Liver (tissue), 9 donors: ENCODE data around the gene BMP7. TPM values are rescaled to one million over a fixed set of nuclear protein-coding genes. Genes with fewer than 3 reads are reported as not detected.

ENCODE experiments used
- DNase-seq: peaks from one replicate; pipeline ENCODE4 v3.0.0-alpha.2; 2017; ENCODE audit warnings: low spot score
- H3K27ac ChIP-seq, 2 donors: one replicate each; pipeline ENCODE4 v1.7.0; 2013; ENCODE audit warnings: inconsistent platforms in 2 of 2, low read length in 2 of 2, control low read depth in 1 of 2, low read depth in 1 of 2, mild to moderate bottlenecking in 1 of 2
- H3K27me3 ChIP-seq, 4 donors: one replicate each; pipeline versions ENCODE4 v1.6.1 to v1.7.0; 2013; ENCODE audit warnings: low read length in 3 of 4, inconsistent platforms in 1 of 4, mild to moderate bottlenecking in 1 of 4, moderate library complexity in 1 of 4; ENCODE audit not compliant: control insufficient read depth in 4 of 4, insufficient read depth in 4 of 4
- H3K36me3 ChIP-seq, 4 donors: one replicate each; pipeline versions ENCODE4 v1.6.1 to v1.7.0; 2013; ENCODE audit warnings: low read length in 3 of 4, mild to moderate bottlenecking in 3 of 4, low read depth in 1 of 4, moderate library complexity in 1 of 4; ENCODE audit not compliant: control insufficient read depth in 4 of 4, insufficient read depth in 3 of 4
- H3K4me1 ChIP-seq, 4 donors: one replicate each; pipeline versions ENCODE4 v1.6.1 to v1.7.0; 2013; ENCODE audit warnings: low read length in 3 of 4, mild to moderate bottlenecking in 3 of 4, moderate library complexity in 1 of 4; ENCODE audit not compliant: control insufficient read depth in 4 of 4, insufficient read depth in 4 of 4
- H3K4me3 ChIP-seq, 3 donors: one replicate each; pipeline versions ENCODE4 v1.6.1 to v1.7.0; 2013; ENCODE audit warnings: low read length in 3 of 3, control low read depth in 1 of 3, low read depth in 1 of 3, mild to moderate bottlenecking in 1 of 3
- H3K9ac ChIP-seq, 2 donors: one replicate each; pipeline ENCODE4 v1.7.0; 2013; ENCODE audit warnings: low read length in 2 of 2, mild to moderate bottlenecking in 2 of 2, moderate library complexity in 2 of 2, control low read depth in 1 of 2, low read depth in 1 of 2
- H3K9me3 ChIP-seq, 4 donors: one replicate each; pipeline versions ENCODE4 v1.6.1 to v1.7.0; 2013; ENCODE audit warnings: low read length in 3 of 4; ENCODE audit not compliant: control insufficient read depth in 4 of 4
- EGR1 ChIP-seq, 2 donors: IDR thresholded peaks; 2 replicates each; pipeline ENCODE4 v1.6.1; 2016 to 2018; ENCODE audit warnings: antibody characterized with exemption in 2 of 2, low read depth in 2 of 2
- FOXA1 ChIP-seq: IDR thresholded peaks from 2 replicates; pipeline ENCODE4 v1.6.1; 2016; ENCODE audit warnings: antibody characterized with exemption
- FOXA2 ChIP-seq: IDR thresholded peaks from 2 replicates; pipeline ENCODE4 v1.6.1; 2016; ENCODE audit warnings: antibody characterized with exemption
- GABPA ChIP-seq, 2 donors: IDR thresholded peaks in 1 of 2; conservative IDR thresholded peaks in 1 of 2; 2 replicates each; pipeline ENCODE4 v1.6.1; 2016; ENCODE audit warnings: antibody characterized with exemption in 2 of 2, mild to moderate bottlenecking in 1 of 2, moderate library complexity in 1 of 2
- HNF4A ChIP-seq, 2 donors: conservative IDR thresholded peaks; 2 replicates each; pipeline ENCODE4 v1.6.1; 2016; ENCODE audit warnings: antibody characterized with exemption in 2 of 2, mild to moderate bottlenecking in 2 of 2
- HNF4G ChIP-seq: IDR thresholded peaks from 2 replicates; pipeline ENCODE4 v1.6.1; 2016; ENCODE audit warnings: antibody characterized with exemption
- JUND ChIP-seq, 2 donors: IDR thresholded peaks; 2 replicates each; pipeline ENCODE4 v1.6.1; 2016; ENCODE audit warnings: antibody characterized with exemption in 2 of 2
- NR2F2 ChIP-seq: IDR thresholded peaks from 2 replicates; pipeline ENCODE4 v1.6.1; 2016; ENCODE audit warnings: antibody characterized with exemption
- RAD21 ChIP-seq, 2 donors: IDR thresholded peaks; 2 replicates each; pipeline ENCODE4 v1.6.1; 2016; ENCODE audit warnings: antibody characterized with exemption in 2 of 2, mild to moderate bottlenecking in 2 of 2
- RXRA ChIP-seq, 2 donors: IDR thresholded peaks; 2 replicates each; pipeline ENCODE4 v1.6.1; 2017 to 2018; ENCODE audit warnings: antibody characterized with exemption in 2 of 2, mild to moderate bottlenecking in 1 of 2
- SP1 ChIP-seq: IDR thresholded peaks from 2 replicates; pipeline ENCODE4 v1.6.1; 2018; ENCODE audit warnings: antibody characterized with exemption, mild to moderate bottlenecking
- TAF1 ChIP-seq: conservative IDR thresholded peaks from 2 replicates; pipeline ENCODE4 v1.6.1; 2016; ENCODE audit warnings: antibody characterized with exemption, mild to moderate bottlenecking
- YY1 ChIP-seq: IDR thresholded peaks from 2 replicates; pipeline ENCODE4 v1.6.1; 2016; ENCODE audit warnings: antibody characterized with exemption, mild to moderate bottlenecking
- WGBS: extraction: QIAGEN DNeasy Blood & Tissue Kit; methylation state at CpG from one replicate; pipeline ENCODE4 v1.1.7; 2013; 5-methylcytosine and 5-hydroxymethylcytosine counted together
- polyA plus RNA-seq, 2 donors: library from polyadenylated mRNA; stranded (reverse) in 1 of 2; unstranded in 1 of 2; fragments of 200-250 nt in 1 of 2; fragments of >200 nt in 1 of 2; fragmentation: Nextera tagmentation in 1 of 2; extraction: Ambion mirVana in 1 of 2; gene quantifications; one replicate each; pipeline versions ENCODE4 v1.2.1 to v1.2.3, GENCODE V29; 2013 to 2015
- total RNA-seq, 2 donors: library from RNA; depleted of rRNA; stranded (reverse); fragments of >200 nt; gene quantifications; one replicate each; pipeline ENCODE4 v1.2.3, GENCODE V29; 2014
- TF ChIP-seq, protein P1 (sequence below): IDR thresholded peaks from 2 replicates; pipeline ENCODE4 v1.6.1; 2016; ENCODE audit warnings: antibody characterized with exemption
- TF ChIP-seq, protein P2 (sequence below): fragments of 150-350 bp; IDR thresholded peaks from 2 replicates; pipeline ENCODE4 v1.5.1; 2017; ENCODE audit warnings: improper control_type of control experiment, low read depth, low read length; ENCODE audit not compliant: missing input control
- TF ChIP-seq, protein P3 (sequence below): IDR thresholded peaks from 2 replicates; pipeline ENCODE4 v1.6.1; 2016; ENCODE audit warnings: antibody characterized with exemption, mild to moderate bottlenecking
- TF ChIP-seq, protein P4 (sequence below): IDR thresholded peaks from 2 replicates; pipeline ENCODE4 v1.6.1; 2016; ENCODE audit warnings: antibody characterized with exemption
- donor health status: healthy.
- donor health status: healthy.
- donor health status: healthy.
- donor health status: healthy.
- donor health status: healthy.

BMP7 gene
- total and polyA plus RNA-seq, 4 donors = not detected

DNA sequence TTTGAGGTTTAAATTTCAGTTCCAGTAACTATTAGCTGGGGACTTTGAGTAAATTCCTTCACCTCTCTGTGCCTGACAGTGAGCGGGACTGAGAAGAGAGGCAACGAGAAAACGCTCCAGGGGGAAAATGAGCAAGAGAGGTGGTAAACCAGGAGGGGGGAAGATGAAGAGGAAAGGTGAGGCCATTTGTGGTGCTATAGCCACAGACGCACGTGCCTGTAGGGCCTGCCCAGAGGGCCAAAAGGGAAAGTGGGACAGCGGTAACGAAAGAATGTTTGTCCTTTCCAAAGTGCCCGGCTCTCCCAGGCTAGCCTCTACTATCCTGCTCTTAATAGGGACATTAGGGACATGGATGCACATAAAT lies 99.2 kb downstream of the BMP7 start:
- Histone ChIP-seq H3K36me3 (no peaks in the 10 kb centered on the region), H3K9ac (no peak overlapping the region), H3K4me1 (no peaks in the 10 kb centered on the region), H3K9me3 (no peaks in the 10 kb centered on the region), H3K27me3 (no peaks in the 10 kb centered on the region), H3K27ac (no peak overlapping the region), H3K4me3 (no peak overlapping the region)
- DNase-seq = no peak
- TF ChIP-seq, protein P1, sequence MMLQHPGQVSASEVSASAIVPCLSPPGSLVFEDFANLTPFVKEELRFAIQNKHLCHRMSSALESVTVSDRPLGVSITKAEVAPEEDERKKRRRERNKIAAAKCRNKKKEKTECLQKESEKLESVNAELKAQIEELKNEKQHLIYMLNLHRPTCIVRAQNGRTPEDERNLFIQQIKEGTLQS = no peak
- TF ChIP-seq FOXA1 = no peak
- no peak for TF ChIP-seq FOXA2
- no peak for TF ChIP-seq HNF4G
- no peak for TF ChIP-seq SP1
- TF ChIP-seq HNF4A (conservative IDR thresholded peaks at IDR 0.05) = no peak
- TF ChIP-seq NR2F2 = no peak
- no peak for TF ChIP-seq GABPA (IDR thresholded peaks at IDR 0.05 in 1 of 2, conservative IDR thresholded peaks at IDR 0.05 in 1 of 2)
- no peak for TF ChIP-seq JUND (IDR thresholded peaks at IDR 0.05)
- TF ChIP-seq EGR1 (IDR thresholded peaks at IDR 0.05; ENCODE audit: low read depth in 2 of 2) = no peak
- no peak for TF ChIP-seq RXRA (IDR thresholded peaks at IDR 0.05)
- TF ChIP-seq, protein P2, sequence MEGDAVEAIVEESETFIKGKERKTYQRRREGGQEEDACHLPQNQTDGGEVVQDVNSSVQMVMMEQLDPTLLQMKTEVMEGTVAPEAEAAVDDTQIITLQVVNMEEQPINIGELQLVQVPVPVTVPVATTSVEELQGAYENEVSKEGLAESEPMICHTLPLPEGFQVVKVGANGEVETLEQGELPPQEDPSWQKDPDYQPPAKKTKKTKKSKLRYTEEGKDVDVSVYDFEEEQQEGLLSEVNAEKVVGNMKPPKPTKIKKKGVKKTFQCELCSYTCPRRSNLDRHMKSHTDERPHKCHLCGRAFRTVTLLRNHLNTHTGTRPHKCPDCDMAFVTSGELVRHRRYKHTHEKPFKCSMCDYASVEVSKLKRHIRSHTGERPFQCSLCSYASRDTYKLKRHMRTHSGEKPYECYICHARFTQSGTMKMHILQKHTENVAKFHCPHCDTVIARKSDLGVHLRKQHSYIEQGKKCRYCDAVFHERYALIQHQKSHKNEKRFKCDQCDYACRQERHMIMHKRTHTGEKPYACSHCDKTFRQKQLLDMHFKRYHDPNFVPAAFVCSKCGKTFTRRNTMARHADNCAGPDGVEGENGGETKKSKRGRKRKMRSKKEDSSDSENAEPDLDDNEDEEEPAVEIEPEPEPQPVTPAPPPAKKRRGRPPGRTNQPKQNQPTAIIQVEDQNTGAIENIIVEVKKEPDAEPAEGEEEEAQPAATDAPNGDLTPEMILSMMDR = no peak
- TF ChIP-seq, protein P3, sequence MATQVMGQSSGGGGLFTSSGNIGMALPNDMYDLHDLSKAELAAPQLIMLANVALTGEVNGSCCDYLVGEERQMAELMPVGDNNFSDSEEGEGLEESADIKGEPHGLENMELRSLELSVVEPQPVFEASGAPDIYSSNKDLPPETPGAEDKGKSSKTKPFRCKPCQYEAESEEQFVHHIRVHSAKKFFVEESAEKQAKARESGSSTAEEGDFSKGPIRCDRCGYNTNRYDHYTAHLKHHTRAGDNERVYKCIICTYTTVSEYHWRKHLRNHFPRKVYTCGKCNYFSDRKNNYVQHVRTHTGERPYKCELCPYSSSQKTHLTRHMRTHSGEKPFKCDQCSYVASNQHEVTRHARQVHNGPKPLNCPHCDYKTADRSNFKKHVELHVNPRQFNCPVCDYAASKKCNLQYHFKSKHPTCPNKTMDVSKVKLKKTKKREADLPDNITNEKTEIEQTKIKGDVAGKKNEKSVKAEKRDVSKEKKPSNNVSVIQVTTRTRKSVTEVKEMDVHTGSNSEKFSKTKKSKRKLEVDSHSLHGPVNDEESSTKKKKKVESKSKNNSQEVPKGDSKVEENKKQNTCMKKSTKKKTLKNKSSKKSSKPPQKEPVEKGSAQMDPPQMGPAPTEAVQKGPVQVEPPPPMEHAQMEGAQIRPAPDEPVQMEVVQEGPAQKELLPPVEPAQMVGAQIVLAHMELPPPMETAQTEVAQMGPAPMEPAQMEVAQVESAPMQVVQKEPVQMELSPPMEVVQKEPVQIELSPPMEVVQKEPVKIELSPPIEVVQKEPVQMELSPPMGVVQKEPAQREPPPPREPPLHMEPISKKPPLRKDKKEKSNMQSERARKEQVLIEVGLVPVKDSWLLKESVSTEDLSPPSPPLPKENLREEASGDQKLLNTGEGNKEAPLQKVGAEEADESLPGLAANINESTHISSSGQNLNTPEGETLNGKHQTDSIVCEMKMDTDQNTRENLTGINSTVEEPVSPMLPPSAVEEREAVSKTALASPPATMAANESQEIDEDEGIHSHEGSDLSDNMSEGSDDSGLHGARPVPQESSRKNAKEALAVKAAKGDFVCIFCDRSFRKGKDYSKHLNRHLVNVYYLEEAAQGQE = no peak
- TF ChIP-seq YY1 = no peak
- 93% methylated on average over 8 of the region's 8 CpGs for WGBS

DNA sequence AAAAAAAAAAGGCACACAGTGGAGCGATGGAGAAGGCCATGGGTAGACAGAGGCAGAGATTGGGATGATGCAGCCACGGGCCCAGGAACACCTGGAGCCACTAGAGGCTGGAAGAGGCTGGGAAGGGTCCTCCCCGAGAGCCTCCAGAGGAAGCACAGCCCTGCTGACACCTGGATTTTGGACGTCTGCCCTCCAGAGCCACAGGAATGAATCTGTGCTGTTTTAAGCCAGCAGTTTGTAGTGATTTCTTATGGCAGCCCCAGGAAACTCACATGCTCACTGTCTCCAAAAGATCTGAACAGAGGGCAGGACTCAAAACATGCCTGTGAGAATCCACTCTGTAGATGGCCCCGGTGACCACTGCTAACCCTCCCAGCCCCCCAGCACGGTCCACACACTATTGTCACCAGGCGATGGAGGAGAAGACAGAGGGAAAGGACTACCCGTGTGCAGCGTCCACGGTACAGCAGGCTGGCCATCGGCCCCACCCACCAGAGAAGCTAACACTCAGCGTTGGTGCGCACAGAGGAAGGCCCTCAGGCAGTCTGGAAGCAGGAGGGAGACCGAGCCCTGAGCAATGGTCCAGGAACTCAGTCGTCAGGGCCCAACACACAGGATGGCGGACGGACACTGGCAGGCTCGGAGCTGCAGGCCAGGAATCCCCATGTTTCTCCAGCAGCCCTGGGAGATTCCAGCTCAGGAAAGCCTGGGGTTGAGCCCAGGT lies 99.7 kb downstream of the BMP7 start:
- no peaks in the 10 kb centered on the region for H3K27me3 ChIP-seq
- H3K9ac ChIP-seq = no peak overlapping the region
- no peaks in the 10 kb centered on the region for H3K9me3 ChIP-seq
- H3K4me1 ChIP-seq = no peaks in the 10 kb centered on the region
- DNase-seq = no peak
- no peaks in the 10 kb centered on the region for H3K36me3 ChIP-seq
- no peak for TF ChIP-seq EGR1 (IDR thresholded peaks at IDR 0.05; ENCODE audit: low read depth in 2 of 2)
- TF ChIP-seq RAD21 (IDR thresholded peaks at IDR 0.05) = no peak
- TF ChIP-seq RXRA (IDR thresholded peaks at IDR 0.05) = no peak
- TF ChIP-seq, protein P4, sequence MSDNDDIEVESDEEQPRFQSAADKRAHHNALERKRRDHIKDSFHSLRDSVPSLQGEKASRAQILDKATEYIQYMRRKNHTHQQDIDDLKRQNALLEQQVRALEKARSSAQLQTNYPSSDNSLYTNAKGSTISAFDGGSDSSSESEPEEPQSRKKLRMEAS = no peak
- TF ChIP-seq HNF4G = no peak
- no peak for TF ChIP-seq TAF1
- TF ChIP-seq SP1 = no peak
- TF ChIP-seq, protein P3 = no peak
- no peak for TF ChIP-seq JUND (IDR thresholded peaks at IDR 0.05)
- TF ChIP-seq NR2F2 = no peak
- TF ChIP-seq, protein P2 = no peak
- no peak overlapping the region for H3K4me3 ChIP-seq
- no peak overlapping the region for H3K27ac ChIP-seq
- WGBS = 85% methylated on average over 18 of the region's 18 CpGs
